NB4 (cell line): ENCODE data around the gene AFAP1L1.

Source experiments
- DNase-seq: peaks from one replicate; pipeline ENCODE4 v3.0.0; 2010; ENCODE audit warnings: low read depth
- H3K4me3 ChIP-seq: one replicate; pipeline ENCODE4 v1.5.1; 2011; ENCODE audit warnings: mild to moderate bottlenecking, low read depth, low read length, moderate library complexity
- MYC ChIP-seq: IDR thresholded peaks from 2 replicates; pipeline ENCODE4 v1.6.1; 2011; ENCODE audit warnings: low read depth, low read length
- POLR2A ChIP-seq: IDR thresholded peaks from 2 replicates; pipeline ENCODE4 v1.6.1; 2011; ENCODE audit warnings: mild to moderate bottlenecking; ENCODE audit not compliant: insufficient read length; ENCODE audit errors: extremely low read depth
- TF ChIP-seq, protein P1 (sequence below): IDR thresholded peaks from one replicate; pipeline ENCODE4 v1.5.1; 2012; ENCODE audit warnings: low read depth, low read length
- TF ChIP-seq, protein P2 (sequence below): IDR thresholded peaks from 2 replicates; pipeline ENCODE4 v1.6.1; 2011; ENCODE audit warnings: low read depth, low read length

AFAP1L1 gene

DNA sequence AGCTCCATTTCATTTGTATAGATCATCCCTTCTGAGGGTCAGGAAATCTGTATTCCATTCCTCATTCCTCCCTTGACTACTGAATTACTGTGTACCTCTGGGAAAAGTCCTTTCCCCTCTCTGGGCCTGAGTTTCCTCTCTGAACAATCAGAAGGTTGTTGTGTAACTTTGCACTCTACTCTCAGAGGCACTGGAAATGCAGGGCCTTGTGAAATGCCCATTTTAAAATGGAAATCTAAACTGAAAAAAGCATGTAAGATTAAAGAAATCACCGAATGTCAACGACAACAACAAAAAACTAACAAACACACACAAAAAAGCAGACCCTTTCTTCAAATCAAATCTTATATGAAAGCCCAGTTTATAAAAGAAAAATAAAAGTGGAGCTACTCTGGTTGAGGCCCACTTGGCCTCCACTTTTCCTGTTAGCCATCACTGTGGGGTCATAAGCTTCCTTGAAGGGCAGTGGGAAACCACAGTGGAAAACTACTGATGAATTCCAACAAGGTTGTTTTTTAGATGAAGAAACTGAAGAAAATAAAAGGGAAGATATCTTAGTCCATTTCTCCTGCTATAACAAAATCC lies 52.1 kb downstream of the AFAP1L1 start:
- H3K4me3 ChIP-seq, result no peak overlapping the region
- TF ChIP-seq, protein P1, sequence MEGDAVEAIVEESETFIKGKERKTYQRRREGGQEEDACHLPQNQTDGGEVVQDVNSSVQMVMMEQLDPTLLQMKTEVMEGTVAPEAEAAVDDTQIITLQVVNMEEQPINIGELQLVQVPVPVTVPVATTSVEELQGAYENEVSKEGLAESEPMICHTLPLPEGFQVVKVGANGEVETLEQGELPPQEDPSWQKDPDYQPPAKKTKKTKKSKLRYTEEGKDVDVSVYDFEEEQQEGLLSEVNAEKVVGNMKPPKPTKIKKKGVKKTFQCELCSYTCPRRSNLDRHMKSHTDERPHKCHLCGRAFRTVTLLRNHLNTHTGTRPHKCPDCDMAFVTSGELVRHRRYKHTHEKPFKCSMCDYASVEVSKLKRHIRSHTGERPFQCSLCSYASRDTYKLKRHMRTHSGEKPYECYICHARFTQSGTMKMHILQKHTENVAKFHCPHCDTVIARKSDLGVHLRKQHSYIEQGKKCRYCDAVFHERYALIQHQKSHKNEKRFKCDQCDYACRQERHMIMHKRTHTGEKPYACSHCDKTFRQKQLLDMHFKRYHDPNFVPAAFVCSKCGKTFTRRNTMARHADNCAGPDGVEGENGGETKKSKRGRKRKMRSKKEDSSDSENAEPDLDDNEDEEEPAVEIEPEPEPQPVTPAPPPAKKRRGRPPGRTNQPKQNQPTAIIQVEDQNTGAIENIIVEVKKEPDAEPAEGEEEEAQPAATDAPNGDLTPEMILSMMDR, result no peak
- TF ChIP-seq POLR2A (no peak), MYC (no peak)
- TF ChIP-seq, protein P2, sequence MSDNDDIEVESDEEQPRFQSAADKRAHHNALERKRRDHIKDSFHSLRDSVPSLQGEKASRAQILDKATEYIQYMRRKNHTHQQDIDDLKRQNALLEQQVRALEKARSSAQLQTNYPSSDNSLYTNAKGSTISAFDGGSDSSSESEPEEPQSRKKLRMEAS, result no peak
- DNase-seq, result no peak

DNA sequence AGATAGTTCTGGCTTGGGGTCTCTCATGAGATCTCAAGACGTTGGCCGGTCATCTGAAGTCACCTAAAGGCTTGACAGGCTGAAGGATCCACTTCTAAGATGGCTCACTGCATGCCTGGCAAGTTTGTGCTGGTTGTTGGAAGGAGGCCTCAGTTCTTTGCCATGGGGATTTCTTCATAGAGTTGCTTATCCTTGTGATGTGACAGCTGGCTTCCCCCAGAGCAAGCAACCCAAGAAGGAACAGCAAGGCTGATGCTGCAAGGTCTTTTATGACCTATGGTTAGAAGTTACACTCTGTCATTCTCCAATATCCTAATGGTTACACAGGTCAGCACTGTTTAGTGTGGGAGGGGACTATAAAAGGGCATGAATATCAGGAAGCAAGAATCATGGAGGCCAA lies 53.0 kb downstream of the AFAP1L1 start:
- no peak overlapping the region for H3K4me3 ChIP-seq
- TF ChIP-seq, protein P1, result no peak
- TF ChIP-seq POLR2A (no peak), MYC (no peak)
- TF ChIP-seq, protein P2, result no peak
- no peak for DNase-seq

DNA sequence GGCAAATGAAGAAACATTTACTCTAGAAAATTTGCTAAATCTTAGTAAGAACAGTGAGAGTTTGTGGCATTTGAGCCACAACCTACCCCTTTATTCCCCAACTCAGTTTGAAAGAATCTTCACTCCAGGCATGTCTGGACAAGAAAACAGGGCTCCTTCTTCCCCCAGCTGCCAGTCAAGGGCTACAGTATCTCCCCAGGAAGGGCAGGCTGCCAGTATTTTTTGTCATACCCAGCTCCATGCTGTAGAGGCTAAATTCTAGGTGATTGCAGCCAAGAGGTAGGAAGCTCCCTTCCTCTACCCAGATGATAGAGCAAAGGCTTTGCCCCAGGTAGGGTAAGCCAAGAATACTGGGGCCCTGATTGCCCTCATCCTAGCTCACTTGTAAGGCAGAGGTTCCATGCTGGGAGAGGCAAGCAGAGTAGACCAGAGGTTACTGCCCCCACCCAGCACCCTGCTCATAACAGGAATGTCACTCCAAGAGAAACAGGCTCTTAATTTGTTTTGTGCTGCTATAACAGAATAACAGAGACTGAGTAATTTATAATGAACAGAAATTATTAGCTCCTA lies 53.6 kb downstream of the AFAP1L1 start:
- TF ChIP-seq, protein P2, result no peak
- TF ChIP-seq MYC (no peak), POLR2A (no peak)
- TF ChIP-seq, protein P1, result no peak
- no peak overlapping the region for H3K4me3 ChIP-seq
- DNase-seq, result no peak

DNA sequence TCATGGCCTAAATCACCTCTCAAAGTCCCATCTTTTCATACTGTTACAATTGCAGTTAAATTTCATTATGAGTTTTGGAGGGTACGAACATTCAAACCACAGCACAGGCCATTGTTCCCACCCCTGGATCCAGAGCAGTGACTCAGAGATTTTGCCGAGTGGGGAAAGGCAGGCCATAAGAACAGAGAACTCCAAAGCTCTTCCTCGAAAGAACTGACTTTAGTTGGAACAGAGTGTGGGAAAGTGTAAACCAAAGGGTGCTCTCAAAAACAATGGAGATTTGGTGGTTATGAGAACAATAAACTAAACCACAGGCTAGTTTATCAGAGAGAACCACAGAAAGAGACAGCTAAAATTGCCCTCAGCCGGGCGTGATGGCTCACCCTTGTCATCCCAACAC lies 54.2 kb downstream of the AFAP1L1 start:
- no peak overlapping the region for H3K4me3 ChIP-seq
- no peak for DNase-seq
- TF ChIP-seq MYC, result no peak
- TF ChIP-seq, protein P2, result no peak

DNA sequence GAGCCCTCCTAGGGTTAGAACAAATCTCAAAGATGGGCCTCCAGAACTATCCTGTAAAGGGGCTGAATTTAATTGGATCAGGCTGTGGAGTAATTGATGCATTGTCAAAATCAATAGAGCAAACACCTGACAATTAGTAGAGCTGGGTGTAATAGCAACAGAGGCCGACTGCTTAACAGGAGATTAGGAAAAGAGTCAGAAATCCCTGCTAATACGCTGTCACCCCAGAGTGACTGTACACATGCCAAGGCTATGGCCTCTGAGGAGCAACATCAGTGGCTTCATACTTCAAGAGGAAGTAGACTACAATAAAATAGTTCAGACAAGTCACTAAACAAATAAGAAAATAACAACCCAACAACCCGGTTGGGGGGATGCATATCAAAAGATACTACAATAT lies 55.0 kb downstream of the AFAP1L1 start:
- no peak for DNase-seq
- H3K4me3 ChIP-seq, result no peak overlapping the region
- TF ChIP-seq, protein P1, result no peak
- TF ChIP-seq MYC (no peak), POLR2A (no peak)
- TF ChIP-seq, protein P2, result no peak

DNA sequence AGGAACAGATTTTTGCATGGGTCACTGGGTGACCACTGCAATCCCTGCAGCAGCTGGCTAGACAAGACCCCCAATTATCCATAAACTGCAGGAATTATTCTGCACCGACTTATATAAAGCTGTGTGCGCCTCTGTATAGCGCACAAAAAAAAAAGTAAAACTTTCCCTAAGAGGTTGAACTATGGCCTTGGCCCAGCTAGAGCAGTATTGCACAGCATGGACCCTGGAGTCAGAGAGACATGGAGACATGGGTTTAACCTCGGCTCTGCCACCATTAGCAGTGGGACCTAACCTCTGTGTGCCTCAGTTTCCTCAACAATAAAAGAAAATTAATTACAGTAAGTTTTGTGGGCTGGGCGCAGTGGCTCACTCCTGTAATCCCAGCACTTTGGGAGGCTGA lies 56.5 kb downstream of the AFAP1L1 start:
- no peak overlapping the region for H3K4me3 ChIP-seq
- TF ChIP-seq, protein P2, result no peak
- TF ChIP-seq MYC (no peak), POLR2A (no peak)
- TF ChIP-seq, protein P1, result no peak
- DNase-seq, result no peak
